ENCODE measurements around the gene STARD5. TPM values are rescaled to one million over a fixed set of nuclear protein-coding genes. Genes with fewer than 3 reads are reported as not detected.

Gene STARD5
- polyA plus RNA-seq, 4 donors = 7.8 to 56.0 (median 16.8) TPM

- DNase-seq (no peak), FAIRE-seq (no peak)
- Histone ChIP-seq H3K36me3 (ENCODE audit: control insufficient read depth in 3 of 3, insufficient read depth in 2 of 3, low read depth in 1 of 3, low read length in 3 of 3) (no peaks in the 10 kb centered on the region), H3K9me3 (ENCODE audit: control insufficient read depth in 2 of 2, insufficient read depth in 1 of 2, low read depth in 1 of 2, low read length in 1 of 2) (no peaks in the 10 kb centered on the region), H3K4me1 (ENCODE audit: control insufficient read depth in 3 of 3, insufficient read depth in 2 of 3, low read depth in 1 of 3, low read length in 2 of 3) (peaks cover 0 to 3% (median 0%) of the 10 kb centered on the region in 3 donors), H3K27ac (ENCODE audit: low read depth in 1 of 3, low read length in 2 of 3) (peak overlapping the region in 2 of 3 donors; percentile 63 to 76), H3K27me3 (ENCODE audit: control insufficient read depth in 3 of 3, insufficient read depth in 3 of 3, low read length in 3 of 3) (no peaks in the 10 kb centered on the region), H3K4me3 (ENCODE audit: low read depth in 1 of 3, low read length in 3 of 3) (no peak overlapping the region)
- WGBS, 3 donors = 71 to 88% (median 86%) methylated on average over 11 to 12 of the region's 12 CpGs
These were observed 31.4 kb downstream of the STARD5 start for GRCh38 chr15:81292523-81293001.

DNA sequence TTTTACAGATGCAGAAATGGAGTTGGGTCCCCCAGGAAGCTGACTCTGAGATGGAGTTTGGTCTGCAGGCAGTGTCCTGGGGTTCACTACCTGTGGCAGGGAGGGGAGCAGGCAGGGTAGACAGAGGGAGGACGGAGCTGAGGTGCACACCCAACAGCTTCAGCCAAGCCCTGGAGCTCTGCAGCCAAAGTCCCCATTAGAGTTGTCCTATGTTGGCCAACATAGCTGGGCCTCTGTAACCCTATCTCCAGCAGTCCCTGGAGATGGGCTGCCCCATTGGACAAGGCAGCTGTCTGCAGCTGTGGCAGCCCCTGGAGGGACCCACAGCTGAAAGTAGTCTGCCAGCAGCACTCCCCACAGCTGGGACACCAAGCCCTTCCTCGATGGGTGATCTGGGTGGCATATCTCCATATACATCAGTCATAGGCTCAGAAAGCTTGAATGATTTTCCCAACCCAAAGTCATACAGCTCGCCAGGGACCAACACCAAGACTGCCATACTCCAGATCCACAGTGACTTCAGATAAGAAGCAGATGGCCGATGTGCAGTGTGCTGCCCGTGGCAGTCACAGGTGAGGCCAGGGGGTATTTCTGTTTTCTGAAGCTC, 31.9 kb downstream of the STARD5 start:
- no peak for DNase-seq

GRCh38 chr15:81289910-81290309, 34.0 kb downstream of the STARD5 start:
- no peaks in the 10 kb centered on the region for H3K9me3 ChIP-seq (ENCODE audit: control insufficient read depth in 2 of 2, insufficient read depth in 1 of 2, low read depth in 1 of 2, low read length in 1 of 2)
- no peak overlapping the region for H3K4me3 ChIP-seq (ENCODE audit: low read depth in 1 of 3, low read length in 3 of 3)
- no peaks in the 10 kb centered on the region for H3K36me3 ChIP-seq (ENCODE audit: control insufficient read depth in 3 of 3, insufficient read depth in 2 of 3, low read depth in 1 of 3, low read length in 3 of 3)
- H3K27ac ChIP-seq (ENCODE audit: low read depth in 1 of 3, low read length in 2 of 3) = no peak overlapping the region
- FAIRE-seq (no peak), DNase-seq (no peak)
- H3K4me1 ChIP-seq (ENCODE audit: control insufficient read depth in 3 of 3, insufficient read depth in 2 of 3, low read depth in 1 of 3, low read length in 2 of 3) = peaks cover 0 to 3% (median 0%) of the 10 kb centered on the region in 3 donors
- WGBS, 3 donors = 37 to 77% (median 51%) methylated on average over 4 of the region's 4 CpGs
- no peaks in the 10 kb centered on the region for H3K27me3 ChIP-seq (ENCODE audit: control insufficient read depth in 3 of 3, insufficient read depth in 3 of 3, low read length in 3 of 3)

More for the DNA sequence above, 31.9 kb downstream of the STARD5 start:
- Histone ChIP-seq H3K4me1 (ENCODE audit: control insufficient read depth in 3 of 3, insufficient read depth in 2 of 3, low read depth in 1 of 3, low read length in 2 of 3) (peaks cover 0 to 3% (median 0%) of the 10 kb centered on the region in 3 donors), H3K27me3 (ENCODE audit: control insufficient read depth in 3 of 3, insufficient read depth in 3 of 3, low read length in 3 of 3) (no peaks in the 10 kb centered on the region), H3K27ac (ENCODE audit: low read depth in 1 of 3, low read length in 2 of 3) (peak overlapping the region in 1 of 3 donors; percentile 76), H3K4me3 (ENCODE audit: low read depth in 1 of 3, low read length in 3 of 3) (no peak overlapping the region), H3K9me3 (ENCODE audit: control insufficient read depth in 2 of 2, insufficient read depth in 1 of 2, low read depth in 1 of 2, low read length in 1 of 2) (no peaks in the 10 kb centered on the region), H3K36me3 (ENCODE audit: control insufficient read depth in 3 of 3, insufficient read depth in 2 of 3, low read depth in 1 of 3, low read length in 3 of 3) (no peaks in the 10 kb centered on the region)
- no peak for FAIRE-seq
- 58 to 74% (median 64%) methylated on average over 5 of the region's 5 CpGs for WGBS, 3 donors

DNA sequence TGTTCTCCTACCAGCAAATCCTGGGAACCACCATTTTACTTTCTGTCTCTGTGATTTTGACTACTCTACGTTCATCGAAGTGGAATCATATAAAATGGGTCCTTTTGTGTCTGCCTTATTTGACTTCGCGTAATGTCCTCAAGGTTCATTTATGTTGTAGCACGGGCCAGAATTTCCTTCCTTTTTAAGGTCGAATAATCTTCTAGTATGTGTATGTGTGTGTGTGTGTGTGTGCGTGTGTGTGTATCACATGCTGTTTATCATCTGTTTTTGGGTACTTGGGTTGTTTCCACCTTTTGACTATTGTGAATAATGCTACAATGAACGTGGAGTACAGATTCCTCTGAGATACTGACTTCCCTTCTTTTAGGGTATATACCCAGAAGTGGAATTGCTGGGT, 35.3 kb downstream of the STARD5 start:
- DNase-seq = no peak
- Histone ChIP-seq H3K4me1 (ENCODE audit: control insufficient read depth in 3 of 3, insufficient read depth in 2 of 3, low read depth in 1 of 3, low read length in 2 of 3) (peaks cover 0 to 2% (median 0%) of the 10 kb centered on the region in 3 donors), H3K36me3 (ENCODE audit: control insufficient read depth in 3 of 3, insufficient read depth in 2 of 3, low read depth in 1 of 3, low read length in 3 of 3) (no peaks in the 10 kb centered on the region), H3K27me3 (ENCODE audit: control insufficient read depth in 3 of 3, insufficient read depth in 3 of 3, low read length in 3 of 3) (no peaks in the 10 kb centered on the region), H3K27ac (ENCODE audit: low read depth in 1 of 3, low read length in 2 of 3) (no peak overlapping the region), H3K9me3 (ENCODE audit: control insufficient read depth in 2 of 2, insufficient read depth in 1 of 2, low read depth in 1 of 2, low read length in 1 of 2) (no peaks in the 10 kb centered on the region), H3K4me3 (ENCODE audit: low read depth in 1 of 3, low read length in 3 of 3) (no peak overlapping the region)
- no peak for FAIRE-seq
- WGBS, 3 donors = 83 to 91% (median 89%) methylated on average over 8 of the region's 8 CpGs

DNA sequence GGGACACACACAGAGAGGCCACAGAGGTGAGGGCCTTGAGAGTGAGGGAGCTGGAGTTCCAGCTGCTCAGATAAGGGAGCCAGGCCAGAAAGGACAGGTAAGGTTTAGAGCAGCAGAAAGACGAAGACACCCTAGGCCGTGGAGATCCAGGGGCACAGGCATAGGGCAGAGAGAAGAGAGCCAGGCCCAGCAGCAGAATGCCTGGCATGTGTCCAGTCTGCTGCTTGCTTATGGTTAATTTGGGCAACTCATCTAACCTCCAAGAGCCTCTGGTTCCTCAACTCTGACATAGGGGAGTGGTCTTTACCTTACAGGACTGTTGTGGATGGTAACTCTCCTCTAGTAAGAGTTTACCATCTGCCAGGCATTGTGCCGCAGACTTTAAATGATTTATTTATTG, 35.9 kb downstream of the STARD5 start:
- no peaks in the 10 kb centered on the region for H3K36me3 ChIP-seq (ENCODE audit: control insufficient read depth in 3 of 3, insufficient read depth in 2 of 3, low read depth in 1 of 3, low read length in 3 of 3)
- H3K4me1 ChIP-seq (ENCODE audit: control insufficient read depth in 3 of 3, insufficient read depth in 2 of 3, low read depth in 1 of 3, low read length in 2 of 3) = peaks cover 0 to 2% (median 0%) of the 10 kb centered on the region in 3 donors
- no peaks in the 10 kb centered on the region for H3K27me3 ChIP-seq (ENCODE audit: control insufficient read depth in 3 of 3, insufficient read depth in 3 of 3, low read length in 3 of 3)
- H3K27ac ChIP-seq (ENCODE audit: low read depth in 1 of 3, low read length in 2 of 3) = no peak overlapping the region
- no peak for DNase-seq
- WGBS, 3 donors = 90 to 98% (median 94%) methylated on average over 3 of the region's 3 CpGs
- H3K9me3 ChIP-seq (ENCODE audit: control insufficient read depth in 2 of 2, insufficient read depth in 1 of 2, low read depth in 1 of 2, low read length in 1 of 2) = no peaks in the 10 kb centered on the region
- no peak overlapping the region for H3K4me3 ChIP-seq (ENCODE audit: low read depth in 1 of 3, low read length in 3 of 3)
- no peak for FAIRE-seq

GRCh38 chr15:81286621-81287121, 37.3 kb downstream of the STARD5 start:
- FAIRE-seq = no peak

DNA sequence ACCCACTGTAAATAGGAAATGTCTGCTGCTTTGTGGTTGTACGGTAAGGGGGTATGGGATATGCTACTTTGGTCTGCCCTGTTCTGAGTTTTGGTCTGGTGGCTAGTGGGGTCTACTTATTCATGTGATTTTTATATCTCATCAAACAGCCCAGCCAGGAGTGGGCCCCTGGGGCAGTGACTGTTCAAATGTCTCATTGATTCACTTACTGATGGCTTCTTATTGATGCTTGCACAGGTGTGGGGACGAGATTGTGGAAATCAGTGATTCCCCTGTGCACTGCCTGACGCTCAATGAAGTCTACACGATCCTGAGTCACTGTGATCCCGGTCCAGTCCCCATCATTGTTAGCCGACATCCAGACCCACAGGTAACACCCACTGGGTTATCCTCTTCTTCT, 38.5 kb downstream of the STARD5 start:
- Histone ChIP-seq H3K9me3 (ENCODE audit: control insufficient read depth in 2 of 2, insufficient read depth in 1 of 2, low read depth in 1 of 2, low read length in 1 of 2) (no peaks in the 10 kb centered on the region), H3K36me3 (ENCODE audit: control insufficient read depth in 3 of 3, insufficient read depth in 2 of 3, low read depth in 1 of 3, low read length in 3 of 3) (no peaks in the 10 kb centered on the region), H3K27me3 (ENCODE audit: control insufficient read depth in 3 of 3, insufficient read depth in 3 of 3, low read length in 3 of 3) (no peaks in the 10 kb centered on the region), H3K4me1 (ENCODE audit: control insufficient read depth in 3 of 3, insufficient read depth in 2 of 3, low read depth in 1 of 3, low read length in 2 of 3) (peaks cover 0 to 2% (median 0%) of the 10 kb centered on the region in 3 donors), H3K4me3 (ENCODE audit: low read depth in 1 of 3, low read length in 3 of 3) (no peak overlapping the region), H3K27ac (ENCODE audit: low read depth in 1 of 3, low read length in 2 of 3) (no peak overlapping the region)
- no peak for DNase-seq
- no peak for FAIRE-seq
- 85 to 88% (median 88%) methylated on average over 6 of the region's 6 CpGs for WGBS, 3 donors

More at GRCh38 chr15:81286621-81287121, 37.3 kb downstream of the STARD5 start:
- Histone ChIP-seq H3K27me3 (ENCODE audit: control insufficient read depth in 3 of 3, insufficient read depth in 3 of 3, low read length in 3 of 3) (no peaks in the 10 kb centered on the region), H3K4me1 (ENCODE audit: control insufficient read depth in 3 of 3, insufficient read depth in 2 of 3, low read depth in 1 of 3, low read length in 2 of 3) (peaks cover 0 to 2% (median 0%) of the 10 kb centered on the region in 3 donors), H3K27ac (ENCODE audit: low read depth in 1 of 3, low read length in 2 of 3) (peak overlapping the region in 1 of 3 donors; percentile 27), H3K9me3 (ENCODE audit: control insufficient read depth in 2 of 2, insufficient read depth in 1 of 2, low read depth in 1 of 2, low read length in 1 of 2) (no peaks in the 10 kb centered on the region), H3K4me3 (ENCODE audit: low read depth in 1 of 3, low read length in 3 of 3) (no peak overlapping the region), H3K36me3 (ENCODE audit: control insufficient read depth in 3 of 3, insufficient read depth in 2 of 3, low read depth in 1 of 3, low read length in 3 of 3) (no peaks in the 10 kb centered on the region)
- 67 to 71% (median 71%) methylated on average over 2 of the region's 2 CpGs for WGBS, 3 donors
- DNase-seq = no peak

DNA sequence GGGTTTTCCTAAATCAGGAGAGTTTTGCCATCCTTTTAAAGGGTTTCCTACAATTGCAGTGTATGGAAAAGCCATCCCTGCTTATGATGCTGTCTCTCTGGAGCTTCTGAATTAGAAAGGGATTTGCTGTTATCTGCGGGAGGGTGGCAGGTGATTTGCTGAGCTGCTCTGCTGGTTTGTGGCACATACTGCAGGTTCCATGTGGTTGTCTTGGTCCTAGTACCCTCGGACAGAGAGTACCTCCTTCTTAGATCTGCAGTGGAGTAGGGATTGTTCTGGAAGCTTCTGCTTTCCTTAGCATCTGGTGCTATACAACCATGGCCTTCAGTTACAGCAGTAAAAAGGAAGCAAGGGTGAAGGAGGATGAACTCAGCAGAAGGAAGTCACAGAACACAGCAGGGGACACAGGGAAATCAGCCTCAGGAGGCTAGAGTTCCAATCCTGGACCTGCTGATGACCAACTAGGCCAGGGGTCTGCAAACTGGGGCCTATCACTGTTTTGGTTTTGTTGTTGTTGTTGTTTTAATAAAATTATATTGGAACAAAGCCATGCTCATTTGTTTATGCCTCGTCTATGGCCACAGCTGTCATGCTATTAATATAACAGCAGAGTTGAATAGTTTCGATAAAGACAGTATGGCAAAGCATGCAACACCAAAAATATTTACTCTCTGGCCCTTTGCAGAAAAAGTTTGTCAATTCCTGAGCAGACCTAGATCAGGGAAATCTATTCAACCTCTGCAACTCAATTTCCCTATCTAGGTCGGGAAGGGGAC, 39.5 kb downstream of the STARD5 start:
- peak overlapping the region in 1 of 3 donors; percentile 77 for H3K27ac ChIP-seq (ENCODE audit: low read depth in 1 of 3, low read length in 2 of 3)
- WGBS, 3 donors = 64 to 72% (median 69%) methylated on average over 5 of the region's 5 CpGs
- FAIRE-seq = no peak

More for the DNA sequence above, 39.5 kb downstream of the STARD5 start:
- H3K4me3 ChIP-seq (ENCODE audit: low read depth in 1 of 3, low read length in 3 of 3) = no peak overlapping the region
- H3K4me1 ChIP-seq (ENCODE audit: control insufficient read depth in 3 of 3, insufficient read depth in 2 of 3, low read depth in 1 of 3, low read length in 2 of 3) = peaks cover 0 to 2% (median 0%) of the 10 kb centered on the region in 3 donors
- no peaks in the 10 kb centered on the region for H3K27me3 ChIP-seq (ENCODE audit: control insufficient read depth in 3 of 3, insufficient read depth in 3 of 3, low read length in 3 of 3)
- DNase-seq = no peak
- no peaks in the 10 kb centered on the region for H3K36me3 ChIP-seq (ENCODE audit: control insufficient read depth in 3 of 3, insufficient read depth in 2 of 3, low read depth in 1 of 3, low read length in 3 of 3)
- H3K9me3 ChIP-seq (ENCODE audit: control insufficient read depth in 2 of 2, insufficient read depth in 1 of 2, low read depth in 1 of 2, low read length in 1 of 2) = no peaks in the 10 kb centered on the region
